ENCODE data around the gene PLA2G15. TPM values are rescaled to one million over a fixed set of nuclear protein-coding genes. Genes with fewer than 3 reads are reported as not detected.

Gene PLA2G15
- total and polyA plus RNA-seq, 2 of the 13 experiments (the other 11 are each of a cell fraction or from before 2014, with no cell fraction given) = 14.4 to 23.7 TPM

- peak; percentile 95 for TF ChIP-seq ZNF609 (CRISPR knock-in tag; IDR thresholded peaks at IDR 0.05; ENCODE audit: borderline replicate concordance)
- TF ChIP-seq HOXA9 (CRISPR knock-in tag; IDR thresholded peaks at IDR 0.05; ENCODE audit: borderline replicate concordance) = no peak
- no peak for TF ChIP-seq NBN (conservative IDR thresholded peaks at IDR 0.05)
- no peak for TF ChIP-seq ZFP62 (CRISPR knock-in tag; IDR thresholded peaks at IDR 0.05)
- 0 out of 2 replicates have a peak, but pooled peaks have one; percentile 33 for TF ChIP-seq ZNF512B (CRISPR knock-in tag; IDR thresholded peaks at IDR 0.05; ENCODE audit: borderline replicate concordance)
- TF ChIP-seq ZNF18 (CRISPR knock-in tag; IDR thresholded peaks at IDR 0.05; ENCODE audit: insufficient replicate concordance) = no peak
- no peak; the same call in 1 of the 2 replicates for TF ChIP-seq THAP8 (CRISPR knock-in tag; IDR thresholded peaks at IDR 0.05; ENCODE audit: borderline replicate concordance)
- no peak for TF ChIP-seq ZNF468 (CRISPR knock-in tag; IDR thresholded peaks at IDR 0.05)
- peak; percentile 45 for TF ChIP-seq HMG20B (CRISPR knock-in tag; conservative IDR thresholded peaks at IDR 0.05)
- peak; percentile 37 for TF ChIP-seq ZNF691 (CRISPR knock-in tag; IDR thresholded peaks at IDR 0.05; ENCODE audit: borderline replicate concordance, low read depth)
- TF ChIP-seq HOXA3 (CRISPR knock-in tag; IDR thresholded peaks at IDR 0.05) = peak; percentile 77
- TF ChIP-seq NONO (IDR thresholded peaks at IDR 0.05) = no peak
- TF ChIP-seq NONO (CRISPR knock-in tag; conservative IDR thresholded peaks at IDR 0.05) = peak; percentile 96
Measured at GRCh38 chr16:68237243-68238028, 7.7 kb upstream of the PLA2G15 start (continued).

Data from HepG2 (cell line).